Kidney glomerular epithelial cell (primary cell): Measurements from ENCODE around the gene KCNC3.

ENCODE experiments used
- DNase-seq: peaks from one replicate; lab custom pipeline; 2025; lab: John Stamatoyannopoulos, UW

KCNC3 gene

DNA sequence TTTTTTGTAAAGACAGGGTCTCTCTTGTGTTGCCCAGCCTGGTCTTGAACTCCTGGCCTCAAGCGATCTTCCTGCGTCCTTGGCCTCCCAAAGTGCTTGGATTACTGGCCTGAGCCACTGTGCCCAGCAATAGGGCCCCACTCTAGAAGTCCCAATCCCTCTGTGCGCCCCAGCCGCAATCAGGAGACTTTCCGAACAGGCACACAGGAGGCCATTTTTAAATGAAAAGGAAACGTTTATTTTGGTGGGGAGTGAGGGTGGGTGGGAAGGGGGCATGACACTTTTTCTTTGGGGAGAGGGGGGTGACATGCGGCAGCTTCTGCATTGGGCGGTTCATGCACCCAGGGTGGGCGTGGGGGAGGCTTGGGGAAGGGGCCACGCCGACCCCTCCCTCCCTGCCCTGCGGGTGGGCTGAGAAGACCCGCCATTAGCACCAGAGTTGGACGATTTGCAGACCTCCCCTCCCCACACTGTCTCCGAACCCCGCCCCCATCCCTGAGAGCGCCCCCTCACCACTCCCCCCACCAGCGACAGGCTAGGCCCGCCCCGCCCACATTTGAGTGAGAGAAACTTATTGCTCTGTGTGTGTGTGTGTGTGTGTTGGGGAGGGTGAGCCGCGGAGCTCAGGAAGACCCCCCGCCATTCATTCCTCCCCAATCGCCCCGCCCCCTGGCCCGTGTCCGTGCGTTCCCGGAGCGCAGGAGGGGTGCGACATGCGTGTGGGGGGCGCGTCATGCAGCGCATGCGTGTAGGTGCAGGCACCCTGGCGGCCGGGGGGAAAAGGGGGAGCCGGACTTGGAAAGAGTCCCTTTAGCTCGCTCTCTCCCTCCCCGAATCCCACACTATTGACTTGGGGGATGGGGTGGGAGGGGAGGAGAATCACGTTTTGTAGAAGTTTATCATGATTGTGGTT, 17.2 kb downstream of the KCNC3 start:
- DNase-seq = no peak

DNA sequence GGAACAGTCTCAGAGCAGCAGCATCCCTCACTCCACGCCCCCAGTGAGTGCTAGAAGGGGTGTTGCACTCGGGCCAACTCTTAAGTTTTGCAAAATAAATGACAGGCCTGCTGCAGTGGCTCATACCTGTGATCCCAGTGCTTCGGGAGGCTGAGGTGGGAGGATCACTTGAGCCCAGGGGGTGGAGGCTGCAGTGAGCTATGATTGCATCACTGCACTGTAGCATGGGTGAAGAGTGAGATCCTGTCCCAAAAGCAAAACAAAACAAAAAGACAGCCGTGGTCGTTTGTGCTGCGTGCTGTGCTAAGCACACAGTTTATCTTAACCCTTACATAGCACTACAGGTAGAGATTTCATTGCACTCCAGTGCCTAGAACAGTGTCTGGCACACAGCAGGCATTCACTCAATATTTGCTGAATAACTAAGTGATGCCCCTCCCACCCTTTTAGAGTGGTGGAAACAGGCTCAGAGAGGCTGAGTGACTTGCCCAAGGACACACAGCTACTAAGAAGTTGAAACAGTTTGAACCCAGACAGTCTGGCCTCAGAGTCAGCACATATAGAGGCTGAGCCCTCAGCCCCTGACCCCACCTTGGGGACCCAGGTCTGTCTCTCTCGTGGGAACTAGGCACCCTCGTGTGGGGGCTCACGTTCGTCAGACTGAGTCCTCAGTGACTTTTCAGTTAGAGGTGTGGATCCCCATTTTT, 18.3 kb downstream of the KCNC3 start:
- DNase-seq = no peak

DNA sequence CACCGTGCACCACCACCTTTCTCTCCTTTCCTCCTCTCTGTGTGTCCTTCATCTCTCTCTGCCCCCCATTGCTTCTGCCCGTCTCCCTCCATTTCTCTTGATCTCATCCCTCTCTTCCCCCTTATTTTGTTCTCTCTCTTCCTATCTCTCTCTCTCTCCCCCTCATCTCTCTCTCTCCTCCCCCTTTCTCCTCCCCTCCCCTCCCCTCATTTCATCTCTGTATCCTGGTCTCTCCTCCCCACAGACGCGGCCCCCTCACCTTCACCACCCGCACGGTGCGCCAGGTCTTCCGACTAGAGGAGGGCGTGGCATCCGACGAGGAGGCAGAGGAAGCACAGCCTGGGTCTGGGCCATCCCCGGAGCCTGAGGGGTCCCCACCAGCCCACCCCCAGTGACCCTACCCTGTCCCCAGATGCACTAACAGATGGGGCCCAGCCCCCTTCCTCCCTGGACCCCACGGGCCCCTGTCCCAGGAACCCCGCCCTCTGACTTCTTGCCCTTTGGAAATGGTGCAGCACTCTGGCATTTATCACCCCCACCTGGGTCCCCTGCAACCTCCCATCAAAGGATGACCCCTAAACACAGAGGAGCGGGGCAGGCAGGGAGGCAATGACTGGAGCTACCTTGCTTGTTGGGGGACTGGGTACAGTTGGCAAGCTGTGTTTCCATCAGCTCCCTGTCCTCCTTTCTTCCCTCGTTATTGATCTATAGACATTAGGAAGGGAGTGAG, 19.6 kb downstream of the KCNC3 start:
- DNase-seq = no peak

DNA sequence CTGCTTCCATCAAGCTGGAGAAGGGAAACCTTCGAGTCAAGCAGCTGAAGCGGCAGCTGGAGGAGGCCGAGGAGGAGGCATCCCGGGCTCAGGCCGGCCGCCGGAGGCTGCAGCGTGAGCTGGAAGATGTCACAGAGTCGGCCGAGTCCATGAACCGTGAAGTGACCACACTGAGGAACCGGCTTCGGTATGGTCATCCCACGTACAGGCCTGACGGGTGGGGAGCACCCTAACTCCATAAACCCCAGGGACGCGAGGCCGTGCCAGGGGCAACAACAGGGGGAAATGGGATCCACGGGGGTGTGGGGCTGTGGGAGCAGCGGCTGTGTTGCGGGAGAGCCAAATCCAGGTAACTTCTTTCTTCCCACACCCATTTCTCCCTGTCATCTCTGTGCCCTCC, 20.2 kb downstream of the KCNC3 start:
- no peak for DNase-seq

DNA sequence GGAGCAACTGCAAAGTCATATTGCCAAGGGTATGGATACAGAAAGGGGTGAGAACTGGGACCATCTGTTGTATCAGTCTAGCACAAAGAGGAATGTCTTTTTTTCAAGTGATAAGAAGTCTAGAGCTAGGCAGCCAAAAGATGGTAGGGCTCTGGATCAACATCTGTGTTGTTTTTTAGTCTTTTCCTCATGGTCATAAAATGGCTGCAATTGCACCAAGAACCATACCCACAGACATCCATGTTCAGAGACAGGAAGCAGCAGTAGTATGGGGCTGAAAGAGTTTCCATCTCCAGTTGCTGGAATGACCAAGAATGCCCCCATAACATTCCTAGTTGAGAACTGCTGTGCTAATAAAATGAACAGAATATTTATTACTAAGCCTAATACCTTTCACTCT, 25.6 kb downstream of the KCNC3 start:
- DNase-seq = no peak

DNA sequence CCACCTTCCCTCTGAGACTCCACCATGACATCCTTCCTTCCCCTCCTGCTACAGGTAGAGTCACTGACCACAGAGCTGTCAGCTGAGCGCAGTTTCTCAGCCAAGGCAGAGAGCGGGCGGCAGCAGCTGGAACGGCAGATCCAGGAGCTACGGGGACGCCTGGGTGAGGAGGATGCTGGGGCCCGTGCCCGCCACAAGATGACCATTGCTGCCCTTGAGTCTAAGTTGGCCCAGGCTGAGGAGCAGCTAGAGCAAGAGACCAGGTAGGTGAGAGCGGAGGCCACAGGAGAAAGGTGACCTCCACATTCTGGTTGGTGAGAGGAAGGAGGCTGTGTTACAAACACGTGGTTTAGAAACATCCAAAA, 27.6 kb downstream of the KCNC3 start:
- DNase-seq = no peak

DNA sequence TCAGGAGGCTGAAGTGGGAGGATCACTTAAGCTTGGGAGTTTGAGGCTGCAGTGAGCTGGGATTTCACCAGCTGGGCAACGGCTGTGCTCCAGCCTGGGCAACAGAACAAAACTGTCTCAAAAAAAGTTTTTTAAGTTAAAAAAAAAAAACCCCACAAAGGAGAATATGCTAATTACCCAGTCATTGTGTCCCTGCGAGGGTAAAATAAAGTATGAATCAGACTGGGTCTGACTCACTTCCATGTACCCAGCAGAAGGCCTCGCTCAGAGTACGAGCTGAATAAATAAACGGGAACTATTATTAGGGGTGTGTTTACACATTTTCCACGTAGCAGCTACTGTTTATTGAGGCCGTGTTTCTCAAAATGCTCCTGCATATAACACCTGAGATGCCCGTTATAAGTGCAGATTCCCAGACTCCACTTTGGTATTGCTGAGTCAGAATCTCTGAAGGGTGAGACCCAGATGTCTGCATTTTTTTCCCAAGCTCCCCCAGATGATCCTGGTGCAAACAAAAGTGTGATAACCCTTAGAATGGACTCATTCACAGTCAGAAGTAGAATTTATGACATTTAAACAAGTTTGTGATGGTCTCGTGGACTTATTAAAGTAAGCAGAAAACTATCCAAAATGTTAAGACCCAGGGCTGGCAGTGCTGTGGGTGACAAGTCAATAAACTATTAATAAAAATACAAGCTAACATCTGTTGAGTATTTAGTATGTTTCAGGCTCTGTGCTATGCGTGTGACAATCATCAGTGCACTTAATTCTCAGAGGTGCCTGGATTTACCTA, 28.2 kb downstream of the KCNC3 start:
- DNase-seq = peak; percentile 30

DNA sequence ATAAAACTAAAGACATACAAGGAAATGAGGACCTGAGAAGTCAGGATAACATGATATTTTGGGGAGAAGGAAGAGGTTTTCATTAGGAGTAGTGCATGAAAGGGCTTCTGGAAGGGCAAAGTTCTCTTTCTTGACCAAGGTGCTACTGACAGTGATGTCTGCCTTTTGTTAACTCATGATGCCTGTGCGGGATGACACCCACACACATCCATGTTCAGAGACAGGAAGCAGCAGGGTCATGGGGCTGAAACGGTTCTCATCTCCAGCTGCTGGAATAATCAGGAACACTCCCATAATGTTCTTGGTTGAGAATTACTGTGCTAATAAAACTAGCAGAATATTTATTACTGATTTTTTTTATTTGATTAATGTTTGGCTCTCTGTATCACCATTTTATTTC, 29.1 kb downstream of the KCNC3 start:
- no peak for DNase-seq

DNA sequence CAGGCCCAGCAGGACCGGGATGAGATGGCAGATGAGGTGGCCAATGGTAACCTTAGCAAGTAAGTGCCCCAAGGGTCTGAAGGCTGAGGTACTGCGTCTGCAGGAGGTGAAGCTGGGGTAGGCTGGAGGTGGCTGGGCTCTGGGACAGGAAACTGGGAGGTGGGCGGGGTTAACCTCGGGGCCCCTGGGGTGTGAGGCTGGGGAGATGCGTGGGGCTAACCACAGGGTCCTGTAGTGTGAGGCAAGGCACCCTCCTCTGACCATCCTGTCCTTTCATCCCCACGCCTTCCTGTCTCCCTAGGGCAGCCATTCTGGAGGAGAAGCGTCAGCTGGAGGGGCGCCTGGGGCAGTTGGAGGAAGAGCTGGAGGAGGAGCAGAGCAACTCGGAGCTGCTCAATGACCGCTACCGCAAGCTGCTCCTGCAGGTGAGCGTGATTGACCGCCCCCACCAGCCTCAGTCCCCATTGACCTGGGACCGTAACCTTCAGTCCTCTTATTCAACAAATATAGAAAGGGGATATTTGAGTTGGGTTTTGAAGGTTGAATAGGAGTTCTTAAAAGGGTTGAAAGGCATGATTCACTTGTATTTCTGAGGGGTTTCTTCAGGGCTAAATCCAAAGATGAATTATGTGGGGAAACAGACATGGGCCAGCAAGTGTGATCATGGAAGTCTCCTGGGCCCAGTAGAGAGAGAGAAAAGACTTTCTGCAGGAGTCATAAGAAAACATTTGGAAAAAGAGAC, 35.7 kb downstream of the KCNC3 start:
- DNase-seq = no peak

DNA sequence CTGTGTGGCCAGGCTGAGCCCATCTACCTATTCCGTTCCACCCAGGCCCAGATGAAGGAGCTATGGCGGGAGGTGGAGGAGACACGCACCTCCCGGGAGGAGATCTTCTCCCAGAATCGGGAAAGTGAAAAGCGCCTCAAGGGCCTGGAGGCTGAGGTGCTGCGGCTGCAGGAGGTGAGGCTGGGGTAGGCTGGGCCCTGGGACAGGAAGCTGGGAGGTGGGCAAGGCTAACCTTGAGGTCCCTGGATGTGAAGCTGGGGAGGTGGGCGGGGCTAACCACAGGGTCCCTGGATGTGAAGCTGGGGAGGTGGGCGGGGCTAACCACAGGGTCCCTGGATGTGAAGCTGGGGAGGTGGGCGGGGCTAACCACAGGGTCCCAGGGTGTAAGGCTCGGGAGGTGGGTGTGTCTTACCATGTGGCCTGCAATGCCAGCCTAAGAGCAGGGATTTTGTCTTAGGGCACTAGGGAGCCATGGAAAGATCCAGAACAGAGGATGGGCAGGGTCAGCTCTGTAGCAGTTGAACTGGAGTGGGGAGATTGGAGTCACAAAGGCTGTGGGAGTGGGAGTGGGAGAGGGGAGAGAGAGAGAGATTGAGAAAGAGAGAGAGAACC, 36.9 kb downstream of the KCNC3 start:
- no peak for DNase-seq

DNA sequence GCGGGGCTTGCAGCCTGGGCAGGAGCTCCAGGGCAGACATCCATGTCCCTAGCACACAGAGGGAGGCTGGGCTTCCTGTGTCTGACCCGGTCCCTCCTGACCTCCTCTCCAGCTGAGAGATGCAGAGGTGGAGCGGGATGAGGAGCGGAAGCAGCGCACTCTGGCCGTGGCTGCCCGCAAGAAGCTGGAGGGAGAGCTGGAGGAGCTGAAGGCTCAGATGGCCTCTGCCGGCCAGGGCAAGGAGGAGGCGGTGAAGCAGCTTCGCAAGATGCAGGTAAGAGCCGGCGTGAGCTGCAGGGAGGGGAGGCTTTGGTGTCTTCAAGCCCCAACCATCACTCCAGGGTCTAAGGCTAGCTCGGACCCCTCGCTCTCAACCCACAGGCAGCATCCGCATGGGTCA, 38.4 kb downstream of the KCNC3 start:
- no peak for DNase-seq

DNA sequence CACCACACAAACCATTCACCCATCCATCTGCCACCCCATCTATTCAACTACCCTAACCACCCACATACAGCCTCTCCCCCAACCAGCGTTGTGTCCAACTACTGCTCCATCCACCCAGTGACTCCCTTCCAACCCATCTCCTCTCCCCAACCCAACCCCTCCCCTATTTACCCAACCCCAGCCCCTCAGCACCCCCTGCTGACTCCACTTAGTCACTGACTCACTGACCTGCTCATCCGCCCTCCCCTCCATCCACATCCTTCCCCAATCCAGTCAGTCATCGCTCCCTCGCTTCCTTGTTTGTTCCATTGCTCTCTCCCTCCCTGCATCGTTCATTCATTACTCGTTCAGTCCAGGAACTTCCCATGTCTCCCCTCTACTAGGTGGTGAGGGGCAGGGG, 39.2 kb downstream of the KCNC3 start:
- DNase-seq = no peak

DNA sequence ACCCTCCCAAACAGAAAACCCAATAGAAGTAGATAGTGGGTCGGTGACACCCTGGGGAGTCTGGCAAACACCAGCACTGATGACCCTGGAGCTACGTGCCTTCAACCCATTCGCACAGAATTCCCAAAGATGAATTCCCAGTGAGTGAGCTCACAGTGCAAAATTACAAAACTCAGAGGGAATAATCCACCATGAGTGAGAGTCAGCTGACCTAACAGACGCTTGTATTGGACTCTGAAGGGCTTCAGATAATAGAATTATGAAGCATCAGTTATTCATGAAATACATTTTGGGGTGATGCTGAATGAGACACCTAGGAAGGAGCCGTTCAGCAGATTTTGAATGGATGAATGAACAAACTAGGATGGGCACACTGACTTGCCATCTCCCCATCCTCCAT, 40.2 kb downstream of the KCNC3 start:
- no peak for DNase-seq

DNA sequence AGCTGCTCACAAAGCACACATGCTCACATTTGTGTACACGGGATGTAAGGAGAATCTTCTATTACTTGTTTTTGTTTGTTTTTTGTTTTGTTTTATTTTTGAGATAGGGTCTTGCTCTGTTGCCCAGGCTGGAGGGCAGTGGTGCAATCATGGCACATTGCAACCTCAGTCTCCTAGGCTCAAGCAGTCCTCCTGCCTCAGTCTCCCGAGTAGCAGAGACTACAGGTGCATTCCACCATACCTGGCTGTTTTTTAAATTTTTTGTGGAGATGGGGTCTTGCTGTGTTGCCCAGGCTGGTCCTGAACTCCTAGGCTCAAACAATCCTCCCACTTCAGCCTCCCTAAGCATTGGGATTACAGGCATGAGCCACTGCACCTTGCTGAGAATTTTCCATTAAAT, 41.8 kb downstream of the KCNC3 start:
- DNase-seq = no peak

DNA sequence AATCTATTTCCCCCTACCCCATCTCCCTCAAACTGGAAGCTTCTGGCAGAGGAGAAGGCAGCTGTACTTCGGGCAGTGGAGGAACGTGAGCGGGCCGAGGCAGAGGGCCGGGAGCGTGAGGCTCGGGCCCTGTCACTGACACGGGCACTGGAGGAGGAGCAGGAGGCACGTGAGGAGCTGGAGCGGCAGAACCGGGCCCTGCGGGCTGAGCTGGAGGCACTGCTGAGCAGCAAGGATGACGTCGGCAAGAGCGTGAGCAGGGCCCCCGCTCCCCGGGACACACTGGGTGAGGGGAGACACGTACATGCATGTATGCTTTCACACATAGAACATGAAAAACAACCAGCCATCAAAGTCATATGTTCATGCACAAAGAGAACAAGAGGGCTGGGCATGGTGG, 42.7 kb downstream of the KCNC3 start:
- no peak for DNase-seq

DNA sequence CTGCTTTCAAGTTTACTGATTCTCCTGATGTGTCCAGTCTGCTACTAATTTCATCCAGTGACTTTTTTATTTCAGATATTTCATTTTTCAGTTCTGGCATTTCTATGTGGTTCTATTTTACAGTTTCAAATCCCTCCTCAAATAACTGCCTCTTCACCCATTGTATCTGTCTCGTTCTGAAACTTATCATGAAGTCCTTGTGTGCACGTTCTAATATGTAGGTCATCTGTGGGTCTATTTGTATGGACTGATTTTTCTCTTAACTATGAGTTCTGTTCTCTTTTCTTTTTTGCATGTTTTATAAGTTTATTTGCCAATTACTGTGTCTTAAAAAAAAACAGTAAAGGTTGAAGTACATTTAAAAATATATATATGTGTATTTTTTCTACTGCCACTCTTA, 43.3 kb downstream of the KCNC3 start:
- DNase-seq = no peak

DNA sequence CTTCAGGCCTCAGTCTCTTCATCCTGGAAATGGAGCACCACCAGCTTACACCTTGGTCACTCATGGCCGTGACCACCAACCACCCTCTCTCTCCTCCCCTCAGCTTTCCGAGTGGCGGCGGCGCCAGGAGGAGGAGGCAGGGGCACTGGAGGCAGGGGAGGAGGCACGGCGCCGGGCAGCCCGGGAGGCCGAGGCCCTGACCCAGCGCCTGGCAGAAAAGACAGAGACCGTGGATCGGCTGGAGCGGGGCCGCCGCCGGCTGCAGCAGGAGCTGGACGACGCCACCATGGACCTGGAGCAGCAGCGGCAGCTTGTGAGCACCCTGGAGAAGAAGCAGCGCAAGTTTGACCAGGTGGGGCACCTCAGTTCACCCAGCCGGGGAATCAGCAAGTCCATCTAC, 47.7 kb downstream of the KCNC3 start:
- no peak for DNase-seq

DNA sequence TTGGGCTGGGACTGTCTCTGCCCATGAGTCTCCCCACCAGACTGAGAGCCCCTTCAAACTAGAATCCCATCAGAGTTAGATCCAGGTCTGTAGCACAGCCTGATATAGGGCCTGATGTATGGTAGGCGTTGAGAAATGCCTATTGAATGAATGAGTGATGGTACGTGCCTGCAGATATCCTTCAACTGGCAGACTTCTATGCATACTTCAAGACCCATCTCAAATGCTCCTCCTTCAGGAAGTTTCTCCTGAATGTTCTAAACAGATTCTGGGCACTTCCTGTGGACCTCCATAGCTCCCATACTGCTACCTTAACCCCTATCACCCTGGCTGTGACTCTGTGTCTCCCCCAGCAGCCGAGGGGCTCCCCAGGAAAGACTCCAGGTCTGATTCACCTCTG, 48.2 kb downstream of the KCNC3 start:
- DNase-seq = no peak

DNA sequence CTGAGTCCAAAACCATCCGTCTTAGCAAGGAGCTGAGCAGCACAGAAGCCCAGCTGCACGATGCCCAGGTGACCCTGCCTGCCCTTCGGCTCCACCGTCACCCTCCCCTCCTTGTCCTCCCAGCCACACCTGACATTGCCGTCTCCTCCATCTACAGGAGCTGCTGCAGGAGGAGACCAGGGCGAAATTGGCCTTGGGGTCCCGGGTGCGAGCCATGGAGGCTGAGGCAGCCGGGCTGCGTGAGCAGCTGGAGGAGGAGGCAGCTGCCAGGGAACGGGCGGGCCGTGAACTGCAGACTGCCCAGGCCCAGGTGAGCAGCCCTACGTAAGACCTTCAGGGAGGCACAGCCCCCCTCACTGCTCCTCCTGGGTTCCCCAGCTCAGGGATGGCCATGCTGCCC, 49.1 kb downstream of the KCNC3 start:
- DNase-seq = no peak

DNA sequence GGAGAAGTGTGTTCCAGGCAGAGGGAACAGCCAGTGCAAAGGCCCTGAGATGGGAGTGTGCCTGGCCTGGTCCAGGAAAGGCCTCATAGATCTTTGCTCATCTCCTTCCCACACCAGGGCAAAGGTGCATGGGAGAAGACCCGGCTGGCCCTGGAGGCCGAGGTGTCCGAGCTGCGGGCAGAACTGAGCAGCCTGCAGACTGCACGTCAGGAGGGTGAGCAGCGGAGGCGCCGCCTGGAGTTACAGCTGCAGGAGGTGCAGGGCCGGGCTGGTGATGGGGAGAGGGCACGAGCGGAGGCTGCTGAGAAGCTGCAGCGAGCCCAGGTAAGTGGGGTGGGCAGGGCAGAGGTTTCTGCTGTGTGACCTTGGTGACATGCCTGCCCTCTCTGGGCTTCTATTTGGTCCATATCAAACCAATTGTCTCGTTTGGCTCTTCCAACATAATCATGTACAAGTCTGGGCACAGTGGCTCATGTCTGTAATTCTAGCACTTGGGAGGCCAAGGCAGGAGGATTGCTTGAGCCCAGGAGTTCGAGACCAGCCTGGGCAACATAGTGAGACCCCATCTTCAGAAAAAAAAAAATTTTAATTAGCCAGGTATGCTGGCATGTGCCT, 51.1 kb downstream of the KCNC3 start:
- DNase-seq = no peak
